Panc1 (cell line): Measurements from ENCODE around the gene MEGF6. TPM values are rescaled to one million over a fixed set of nuclear protein-coding genes. Genes with fewer than 3 reads are reported as not detected.

Experiments
- microRNA-seq: library from miRNA; unstranded; fragments of <30 nt; microRNA quantifications from one replicate; pipeline ENCODE4 v1.1.0, GENCODE V29; 2020; ENCODE audit not compliant: unreplicated experiment
- total RNA-seq: library from RNA; stranded (reverse); gene quantifications from one replicate; pipeline ENCODE4 v1.2.1, GENCODE V29; 2021; ENCODE audit not compliant: unreplicated experiment

Gene MEGF6
- total RNA-seq, 1 experiment from 2014 or later, result 32.6 TPM

Small RNAs within 50 kb of the gene (microRNA-seq; reads per million reads assigned to microRNA genes)
- gene MIR551A, result not detected

Other genes starting within 250 kb of the MEGF6 start
- gene ARHGEF16, start 156.8 kb downstream of the MEGF6 start, total RNA-seq, result 10.1 TPM
- gene TPRG1L, start 13.5 kb upstream of the MEGF6 start, total RNA-seq, result 57.5 TPM
- 27.1 TPM for gene WRAP73, start 38.6 kb upstream of the MEGF6 start, total RNA-seq
- gene TP73, start 41.0 kb upstream of the MEGF6 start, total RNA-seq, result 4.7 TPM
- gene CCDC27, start 140.9 kb upstream of the MEGF6 start, total RNA-seq, result not detected
- gene SMIM1, start 161.2 kb upstream of the MEGF6 start, total RNA-seq, result 35.5 TPM
- gene LRRC47, start 185.0 kb upstream of the MEGF6 start, total RNA-seq, result 51.0 TPM
- 52.0 TPM for gene CEP104, start 245.7 kb upstream of the MEGF6 start, total RNA-seq
- 3.0 TPM for gene DFFB, start 246.0 kb upstream of the MEGF6 start, total RNA-seq